A549 (cell line): Measurements from ENCODE around the gene SCN5A. TPM values are rescaled to one million over a fixed set of nuclear protein-coding genes. Genes with fewer than 3 reads are reported as not detected.

Source experiments
- ATAC-seq, 2 experiments: fragments of 200-7000 bp in 1 of 2; fragments of >200 bp in 1 of 2; cut with Nextera tagmentation in 1 of 2; cut with Tn5 transposase in 1 of 2; 3 replicates each; pipeline versions ENCODE4 v1.8.0 to v1.9.1; 2018 to 2020; ENCODE audit warnings: mild to moderate bottlenecking in 1 of 2, moderate library complexity in 1 of 2
- CTCF ChIA-PET: fragments of 300-600 bp; sonication (Branson Sonifier 250); formaldehyde crosslinking; extraction: SDS; loops from one replicate; lab custom pipeline; 2021; ENCODE audit warnings: antibody characterized with exemption, inconsistent platforms; lab: Yijun Ruan, JAX
- POLR2A ChIA-PET: fragments of 350-600 bp; formaldehyde crosslinking; extraction: SDS; loops from one replicate; lab custom pipeline; 2021; ENCODE audit warnings: antibody characterized with exemption, inconsistent platforms; lab: Yijun Ruan, JAX
- DNase-seq, 2 experiments: peaks; one replicate each; pipeline versions ENCODE4 v3.0.0 to v3.0.0-alpha.2; 2011 to 2016; ENCODE audit warnings: low read depth in 1 of 2, low spot score in 1 of 2
- FAIRE-seq: peaks from 2 replicates; lab custom pipeline; 2011; peaks lifted over from hg19 to GRCh38; lab: Jason Lieb, UNC
- H3K27ac ChIP-seq, 2 experiments: fragments of >200 bp; sonication (Bioruptor Twin); formaldehyde crosslinking; 3 replicates each; pipeline ENCODE4 v1.5.1; 2016 to 2017
- H3K4me1 ChIP-seq: fragments of >200 bp; sonication (Bioruptor Twin); formaldehyde crosslinking; 3 replicates; pipeline ENCODE4 v1.6.1; 2016
- H3K4me2 ChIP-seq: fragments of >200 bp; sonication (Bioruptor Twin); formaldehyde crosslinking; 3 replicates; pipeline ENCODE4 v1.6.1; 2016
- H3K4me3 ChIP-seq: fragments of >200 bp; sonication (Bioruptor Twin); formaldehyde crosslinking; 3 replicates; pipeline ENCODE4 v1.5.1; 2016
- H3K9me3 ChIP-seq: fragments of >200 bp; sonication (Bioruptor Twin); formaldehyde crosslinking; 3 replicates; pipeline ENCODE4 v1.6.1; 2016
- ATOH8 ChIP-seq: fragments of 250-450 bp; sonication (Bioruptor Pico); IDR thresholded peaks from 2 replicates; pipeline ENCODE4 v1.5.0; 2020; ENCODE audit warnings: low read depth, mild to moderate bottlenecking, moderate library complexity
- BCL3 ChIP-seq: fragments of >200 bp; sonication (Bioruptor Twin); formaldehyde crosslinking; IDR thresholded peaks from 3 replicates; pipeline ENCODE4 v1.6.1; 2016
- BHLHE40 ChIP-seq: IDR thresholded peaks from 2 replicates; pipeline ENCODE4 v1.6.1; 2012; ENCODE audit warnings: low read depth, low read length, inconsistent platforms
- CBX8 ChIP-seq: fragments of 200-600 bp; sonication (generic); IDR thresholded peaks from 2 replicates; pipeline ENCODE4 v1.6.1; 2016
- CEBPB ChIP-seq, 2 experiments: fragments of >200 bp in 1 of 2; sonication (Bioruptor Twin) in 1 of 2; formaldehyde crosslinking in 1 of 2; IDR thresholded peaks; 2 replicates each; pipeline ENCODE4 v1.6.1; 2012 to 2016
- EHF ChIP-seq: fragments of 250-450 bp; sonication (Bioruptor Pico); IDR thresholded peaks from 2 replicates; pipeline ENCODE4 v1.5.0; 2020; ENCODE audit warnings: mild to moderate bottlenecking
- EHMT2 ChIP-seq: fragments of 200-600 bp; sonication (generic); IDR thresholded peaks from 2 replicates; pipeline ENCODE4 v1.6.1; 2016; ENCODE audit warnings: antibody characterized with exemption, low read depth, mild to moderate bottlenecking, moderate library complexity
- ELK1 ChIP-seq: fragments of 150-350 bp; IDR thresholded peaks from 2 replicates; pipeline ENCODE4 v1.6.1; 2014; ENCODE audit warnings: low read depth, mild to moderate bottlenecking, low read length
- EP300 ChIP-seq, 2 experiments: fragments of >200 bp; sonication (Bioruptor Twin); formaldehyde crosslinking; IDR thresholded peaks; 2 replicates in 1 of 2; 3 replicates in 1 of 2; pipeline ENCODE4 v1.6.1; 2016 to 2017
- ESRRA ChIP-seq: fragments of 150-350 bp; IDR thresholded peaks from 2 replicates; pipeline ENCODE4 v1.6.1; 2014; ENCODE audit warnings: mild to moderate bottlenecking, low read length, borderline replicate concordance
- FOSB ChIP-seq: fragments of 250-450 bp; sonication (Bioruptor Pico); IDR thresholded peaks from 2 replicates; pipeline ENCODE4 v1.5.0; 2020; ENCODE audit warnings: mild to moderate bottlenecking, moderate library complexity
- FOSL2 ChIP-seq, 2 experiments: fragments of 450-650 bp in 1 of 2; fragments of >200 bp in 1 of 2; sonication (Bioruptor Twin) in 1 of 2; formaldehyde crosslinking; IDR thresholded peaks; 2 replicates each; pipeline versions ENCODE4 v1.5.0 to v1.6.1; 2016 to 2020; ENCODE audit warnings: mild to moderate bottlenecking in 1 of 2, moderate library complexity in 1 of 2
- HES2 ChIP-seq: fragments of >200 bp; sonication (Bioruptor Twin); formaldehyde crosslinking; IDR thresholded peaks from 2 replicates; pipeline ENCODE4 v1.6.1; 2016
- HEYL ChIP-seq: fragments of 250-450 bp; sonication (Bioruptor Pico); IDR thresholded peaks from 2 replicates; pipeline ENCODE4 v1.8.0; 2021; ENCODE audit warnings: mild to moderate bottlenecking, moderate library complexity
- HOXA7 ChIP-seq: fragments of 250-450 bp; sonication (Bioruptor Pico); IDR thresholded peaks from 2 replicates; pipeline ENCODE4 v1.5.0; 2020; ENCODE audit warnings: mild to moderate bottlenecking, moderate library complexity
- HOXB13 ChIP-seq: fragments of 250-450 bp; sonication (Bioruptor Pico); IDR thresholded peaks from 2 replicates; pipeline ENCODE4 v1.5.0; 2020; ENCODE audit warnings: low read depth, mild to moderate bottlenecking, moderate library complexity
- JUNB ChIP-seq: fragments of >200 bp; sonication (Bioruptor Twin); formaldehyde crosslinking; IDR thresholded peaks from 2 replicates; pipeline ENCODE4 v1.6.1; 2016
- KDM5A ChIP-seq: fragments of 200-600 bp; sonication (generic); IDR thresholded peaks from 2 replicates; pipeline ENCODE4 v1.6.1; 2016; ENCODE audit warnings: antibody characterized with exemption, mild to moderate bottlenecking
- MAZ ChIP-seq: fragments of 150-350 bp; IDR thresholded peaks from 2 replicates; pipeline ENCODE4 v1.6.1; 2014; ENCODE audit warnings: antibody characterized with exemption, low read depth, low read length, borderline replicate concordance
- MYC ChIP-seq: IDR thresholded peaks from 2 replicates; pipeline ENCODE4 v1.6.1; 2012; ENCODE audit warnings: mild to moderate bottlenecking, inconsistent platforms, low read length, improper control_type of control experiment, borderline replicate concordance
- POLR2A ChIP-seq: IDR thresholded peaks from 2 replicates; pipeline ENCODE4 v1.6.1; 2012; ENCODE audit warnings: mild to moderate bottlenecking, low read length
- RAD21 ChIP-seq, 2 experiments: fragments of >200 bp in 1 of 2; sonication (Bioruptor Twin) in 1 of 2; formaldehyde crosslinking in 1 of 2; IDR thresholded peaks in 1 of 2; conservative IDR thresholded peaks in 1 of 2; 2 replicates in 1 of 2; 3 replicates in 1 of 2; pipeline ENCODE4 v1.6.1; 2012 to 2018; ENCODE audit warnings: inconsistent platforms in 1 of 2
- RNF2 ChIP-seq: fragments of 200-600 bp; sonication (generic); IDR thresholded peaks from 2 replicates; pipeline ENCODE4 v1.6.1; 2016; ENCODE audit warnings: low read depth, mild to moderate bottlenecking, antibody characterized with exemption, moderate library complexity, borderline replicate concordance
- TFCP2L1 ChIP-seq: fragments of 250-450 bp; sonication (Bioruptor Pico); IDR thresholded peaks from 2 replicates; pipeline ENCODE4 v1.5.0; 2021; ENCODE audit warnings: mild to moderate bottlenecking
- ZC3H11A ChIP-seq: fragments of 450-650 bp; IDR thresholded peaks from 2 replicates; pipeline ENCODE4 v1.6.1; 2014; ENCODE audit warnings: antibody characterized with exemption, mild to moderate bottlenecking
- ZNF302 ChIP-seq: fragments of 250-450 bp; sonication (Bioruptor Pico); IDR thresholded peaks from 2 replicates; pipeline ENCODE4 v1.9.0; 2021; ENCODE audit warnings: inconsistent platforms, mild to moderate bottlenecking, moderate library complexity
- WGBS: methylation state at CpG from one replicate; pipeline ENCODE4 v1.1.6; 2017; ENCODE audit errors: missing lambda C conversion rate; 5-methylcytosine and 5-hydroxymethylcytosine counted together
- polyA plus RNA-seq, 4 experiments: library from polyadenylated mRNA; depleted of rRNA in 3 of 4; stranded (reverse); fragments of >200 nt; fragmentation: RNase III in 1 of 4; extraction: RNeasy Plus Mini Kit Qiagen cat#74134 plus additional on column Dnase treatment in 1 of 4; gene quantifications; 2 replicates in 3 of 4; 3 replicates in 1 of 4; pipeline ENCODE4 v1.2.3, GENCODE V29; 2011 to 2017

Gene SCN5A
- polyA plus RNA-seq, 2 of the 4 experiments (the other 2 are of a cell fraction) = 0.09 to 0.19 TPM

- ATAC-seq (no peak), DNase-seq (no peak), FAIRE-seq (no peak)
- 51% methylated on average over 13 of the region's 16 CpGs for WGBS
- ChIA-PET POLR2A (no interaction called here), CTCF (interaction anchor here (1.3 kb wide), 1 partner anchor 240 kb away, joined by 3 read pairs; no protein-coding TSS in a partner anchor)
- no peak overlapping the region for H3K4me3 ChIP-seq
- no peaks in the 10 kb centered on the region for H3K9me3 ChIP-seq
- no peaks in the 10 kb centered on the region for H3K4me1 ChIP-seq
- no peak for TF ChIP-seq CEBPB (IDR thresholded peaks at IDR 0.05)
- TF ChIP-seq MAZ = no peak
- TF ChIP-seq EHMT2 = no peak
- no peak for TF ChIP-seq BHLHE40
- no peak for TF ChIP-seq ATOH8 (CRISPR knock-in tag)
- TF ChIP-seq ELK1 = no peak
- TF ChIP-seq EP300 (IDR thresholded peaks at IDR 0.05) = no peak
- TF ChIP-seq BCL3 = no peak
- TF ChIP-seq RNF2 = no peak
- TF ChIP-seq JUNB = no peak
- TF ChIP-seq HOXA7 (CRISPR knock-in tag) = no peak
- no peak for TF ChIP-seq HOXB13
- no peak for TF ChIP-seq CBX8
- TF ChIP-seq KDM5A = no peak
- no peak for TF ChIP-seq FOSL2 (IDR thresholded peaks at IDR 0.05)
- TF ChIP-seq FOSL2 (CRISPR knock-in tag; IDR thresholded peaks at IDR 0.05) = no peak
- TF ChIP-seq POLR2A = no peak
- TF ChIP-seq ZNF302 = no peak
- no peak for TF ChIP-seq EHF (CRISPR knock-in tag)
- TF ChIP-seq FOSB (CRISPR knock-in tag) = no peak
- H3K27ac ChIP-seq = no peak overlapping the region
- no peak overlapping the region for H3K4me2 ChIP-seq
Measured at GRCh38 chr3:38603731-38604131, 45.8 kb downstream of the SCN5A start.

- TF ChIP-seq ESRRA (no peak), ZC3H11A (no peak), TFCP2L1 (no peak), HOXA7 (CRISPR knock-in tag) (no peak), HOXB13 (no peak), MYC (no peak), HES2 (no peak), CEBPB (IDR thresholded peaks at IDR 0.05) (no peak), EHMT2 (no peak), RAD21 (conservative IDR thresholded peaks at IDR 0.05 in 1 of 2, IDR thresholded peaks at IDR 0.05 in 1 of 2) (no peak), HEYL (no peak)
- ChIA-PET CTCF (interaction anchor here (1.5 kb wide), 1 partner anchor 20 kb away, joined by 3 read pairs; no protein-coding TSS in a partner anchor), POLR2A (no interaction called here)
- Histone ChIP-seq H3K9me3 (no peaks in the 10 kb centered on the region), H3K4me1 (no peaks in the 10 kb centered on the region), H3K27ac (no peak overlapping the region), H3K4me3 (no peak overlapping the region), H3K4me2 (no peak overlapping the region)
- FAIRE-seq (no peak), DNase-seq (no peak), ATAC-seq (no peak)
- 52% methylated on average over 7 of the region's 7 CpGs for WGBS
Measured at GRCh38 chr3:38602576-38603250, 46.8 kb downstream of the SCN5A start.
